ENCODE results near the gene LTA. TPM values are rescaled to one million over a fixed set of nuclear protein-coding genes. Genes with fewer than 3 reads are reported as not detected.

The LTA gene
- total and polyA plus RNA-seq, 2 donors (not counting 1 experiment from before 2014, with no cell fraction given) = 8.6 to 8.8 TPM

- Histone ChIP-seq H3K79me2 (ENCODE audit: control insufficient read depth, insufficient read depth, low read length) (peaks cover 93% of the 10 kb centered on the region), H3K4me2 (replicated peaks; ENCODE audit: low read depth, low read length, poor library complexity, severe bottlenecking) (peak within 1 kb of the TSS; percentile 88), H4K20me1 (ENCODE audit: control insufficient read depth, insufficient read depth, low read length, poor library complexity, severe bottlenecking) (peaks cover 19% of the 10 kb centered on the region), H3K9ac (ENCODE audit: low read length) (peak within 1 kb of the TSS; percentile 74), H3K9me3 (ENCODE audit: control extremely low read depth in 1 of 3, control insufficient read depth in 2 of 3, insufficient read depth in 1 of 3, low read length in 2 of 3) (no peaks in the 10 kb centered on the region), H2AFZ (ENCODE audit: insufficient read depth, low read depth, low read length, poor library complexity, severe bottlenecking) (peak within 1 kb of the TSS; percentile 36), H3K27me3 (replicated peaks in 1 of 4; ENCODE audit: control extremely low read depth in 1 of 4, control insufficient read depth in 3 of 4, insufficient read depth in 4 of 4, low read length in 3 of 4) (no peaks in the 10 kb centered on the region), H3K27ac (ENCODE audit: low read length in 2 of 2) (peak within 1 kb of the TSS; percentile 77 to 89), H3K36me3 (replicated peaks in 1 of 2; ENCODE audit: control extremely low read depth in 1 of 2, control insufficient read depth in 1 of 2, extremely low read depth in 1 of 2, insufficient read depth in 2 of 2, low read length in 1 of 2) (peaks cover 2 to 29% of the 10 kb centered on the region in 2 experiments), H3K4me1 (ENCODE audit: control insufficient read depth in 2 of 2, insufficient read depth in 2 of 2, low read length in 2 of 2) (peaks cover 80 to 99% of the 10 kb centered on the region in 2 donors), H3K4me3 (ENCODE audit: control extremely low read depth in 1 of 5, extremely low read depth in 1 of 5, insufficient read depth in 1 of 5, low read depth in 2 of 5, low read length in 4 of 5) (peak within 1 kb of the TSS; percentile 74 to 87 (median 77))
- Mint-ChIP-seq H3K9me3 (ENCODE audit: insufficient read depth) (no peaks in the 10 kb centered on the region), H3K27me3 (no peaks in the 10 kb centered on the region), H3K27ac (peak within 1 kb of the TSS; percentile 93), H3K4me1 (peaks cover 94% of the 10 kb centered on the region), H3K4me3 (peak within 1 kb of the TSS; percentile 89)
- intact Hi-C loops (cut with micrococcal nuclease) = no loop called here
- ChIA-PET POLR2A (interaction anchor here (1.1 to 42.6 kb wide), 3 partner anchors 9 to 34 kb away, joined by 4 to 1450 read pairs (median 1450); partner anchors contain the start of genes ATP6V1G2, DDX39B, LST1 and LTA), CTCF (interaction anchor here (1.5 to 35.3 kb wide), 5 partner anchors 8 to 152 kb away, joined by 4 to 2241 read pairs (median 22); partner anchors contain the start of genes ATP6V1G2, LST1, LTA and LTB)
- peak; percentile 84 for DNase-seq
- TF ChIP-seq EZH2 (IDR thresholded peaks at IDR 0.05; ENCODE audit: borderline replicate concordance, insufficient read depth, low read depth, low read length, poor library complexity, severe bottlenecking) (no peak), CTCF (IDR thresholded peaks at IDR 0.05) (no peak)
- 0% methylated on average over 15 of the region's 19 CpGs for WGBS (ENCODE audit: insufficient coverage)
- ATAC-seq (ENCODE audit: low read depth) = peak; percentile 40
Measured at GRCh38 chr6:31575335-31575901, 3.3 kb downstream of the LTA start, which contains the start of gene TNF. Gene TNF, plus strand, starts transcription at chr6:31575565. Its CDS starts 177 bp downstream, at chr6:31575742.

Data from B cell (primary cell).